ENCODE measurements around the gene REG4. TPM values are rescaled to one million over a fixed set of nuclear protein-coding genes. Genes with fewer than 3 reads are reported as not detected.
"Not testable (repeated sequence)": the region's sequence is repeated elsewhere in the genome, so short reads cannot be mapped to it uniquely, and the experiment has no call there.

REG4 gene
- total RNA-seq, 4 donors from 2014 or later: 27.2 to 559 (median 132) TPM

DNA sequence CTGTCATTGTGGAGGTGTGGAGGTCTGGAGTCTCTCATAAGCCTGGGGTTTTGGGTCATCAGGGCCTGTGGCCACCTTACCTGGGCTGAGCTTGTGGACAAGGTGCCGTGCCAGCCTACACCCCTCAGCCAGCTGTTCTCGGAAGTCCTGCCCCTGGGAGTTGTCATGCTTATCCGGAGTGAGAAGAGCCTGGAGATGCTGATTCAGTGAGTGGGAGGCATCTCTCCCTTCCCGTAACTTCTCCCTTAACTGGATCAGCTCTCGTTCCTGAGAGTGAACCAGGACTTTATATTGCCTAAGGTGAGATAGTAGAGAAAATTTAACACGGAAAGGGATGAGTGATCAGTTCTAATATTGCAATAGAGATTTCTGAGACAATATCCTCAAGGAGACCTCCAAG lies 30.0 kb upstream of the REG4 start:
- H3K9me3 ChIP-seq: no peaks in the 10 kb centered on the region
- no peak for DNase-seq
- no peak overlapping the region for H3K4me3 ChIP-seq
- no peaks in the 10 kb centered on the region for H3K4me1 ChIP-seq
- H3K27ac ChIP-seq: no peak overlapping the region
- no peaks in the 10 kb centered on the region for H3K27me3 ChIP-seq
- TF ChIP-seq, protein P1, sequence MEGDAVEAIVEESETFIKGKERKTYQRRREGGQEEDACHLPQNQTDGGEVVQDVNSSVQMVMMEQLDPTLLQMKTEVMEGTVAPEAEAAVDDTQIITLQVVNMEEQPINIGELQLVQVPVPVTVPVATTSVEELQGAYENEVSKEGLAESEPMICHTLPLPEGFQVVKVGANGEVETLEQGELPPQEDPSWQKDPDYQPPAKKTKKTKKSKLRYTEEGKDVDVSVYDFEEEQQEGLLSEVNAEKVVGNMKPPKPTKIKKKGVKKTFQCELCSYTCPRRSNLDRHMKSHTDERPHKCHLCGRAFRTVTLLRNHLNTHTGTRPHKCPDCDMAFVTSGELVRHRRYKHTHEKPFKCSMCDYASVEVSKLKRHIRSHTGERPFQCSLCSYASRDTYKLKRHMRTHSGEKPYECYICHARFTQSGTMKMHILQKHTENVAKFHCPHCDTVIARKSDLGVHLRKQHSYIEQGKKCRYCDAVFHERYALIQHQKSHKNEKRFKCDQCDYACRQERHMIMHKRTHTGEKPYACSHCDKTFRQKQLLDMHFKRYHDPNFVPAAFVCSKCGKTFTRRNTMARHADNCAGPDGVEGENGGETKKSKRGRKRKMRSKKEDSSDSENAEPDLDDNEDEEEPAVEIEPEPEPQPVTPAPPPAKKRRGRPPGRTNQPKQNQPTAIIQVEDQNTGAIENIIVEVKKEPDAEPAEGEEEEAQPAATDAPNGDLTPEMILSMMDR (IDR thresholded peaks at IDR 0.05): no peak
- TF ChIP-seq POLR2A (IDR thresholded peaks at IDR 0.05): no peak
- H3K36me3 ChIP-seq: no peaks in the 10 kb centered on the region

DNA sequence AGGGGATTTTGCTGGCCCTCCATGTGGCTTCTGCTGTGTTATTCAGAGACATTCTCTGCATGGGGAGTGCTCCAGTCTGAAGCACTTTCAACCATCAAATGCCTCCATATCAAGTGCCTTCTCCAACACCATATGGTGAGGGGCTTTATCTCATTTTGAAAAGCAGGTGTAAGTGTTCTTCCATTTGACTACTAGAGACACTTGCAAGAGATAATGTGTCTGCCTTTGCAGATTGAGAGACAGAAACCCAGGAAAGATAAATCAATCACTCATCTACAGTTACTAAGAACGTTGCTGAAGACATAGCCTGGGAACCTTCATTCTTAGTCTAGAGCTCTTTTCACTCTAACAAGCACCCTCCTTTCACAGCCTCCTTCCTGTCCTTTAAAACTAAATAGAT lies 29.5 kb upstream of the REG4 start:
- Histone ChIP-seq H3K4me3 (no peak overlapping the region), H3K27ac (no peak overlapping the region)
- TF ChIP-seq, protein P1 (IDR thresholded peaks at IDR 0.05): no peak
- TF ChIP-seq POLR2A (IDR thresholded peaks at IDR 0.05): no peak

DNA sequence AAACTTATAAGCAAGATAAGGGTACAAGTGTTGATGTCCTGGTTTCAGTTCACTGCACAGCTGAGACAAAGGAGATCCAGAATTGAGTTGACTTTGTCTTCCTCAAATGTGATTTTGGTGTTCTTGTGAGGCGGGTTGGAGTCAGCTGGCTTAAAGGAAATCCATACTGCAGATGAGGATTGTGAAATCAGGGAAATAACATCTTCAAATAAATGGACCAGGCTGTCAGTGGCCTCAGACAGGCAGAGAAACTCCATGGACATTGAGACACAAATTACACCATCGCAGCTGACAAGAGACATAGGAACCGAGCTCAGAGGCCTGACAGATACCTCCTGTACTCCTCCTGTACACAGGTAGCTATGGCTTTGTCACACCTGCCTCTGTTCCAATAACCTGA lies 27.0 kb upstream of the REG4 start:
- no peaks in the 10 kb centered on the region for H3K27me3 ChIP-seq
- H3K4me3 ChIP-seq: no peak overlapping the region
- no peak overlapping the region for H3K27ac ChIP-seq
- H3K9me3 ChIP-seq: no peaks in the 10 kb centered on the region
- TF ChIP-seq POLR2A (IDR thresholded peaks at IDR 0.05): no peak
- TF ChIP-seq, protein P1 (IDR thresholded peaks at IDR 0.05): no peak
- H3K36me3 ChIP-seq: no peaks in the 10 kb centered on the region
- DNase-seq: no peak
- no peaks in the 10 kb centered on the region for H3K4me1 ChIP-seq

More for the DNA sequence above, 29.5 kb upstream of the REG4 start:
- Histone ChIP-seq H3K36me3 (no peaks in the 10 kb centered on the region), H3K27me3 (no peaks in the 10 kb centered on the region), H3K9me3 (no peaks in the 10 kb centered on the region), H3K4me1 (no peaks in the 10 kb centered on the region)
- DNase-seq: no peak

DNA sequence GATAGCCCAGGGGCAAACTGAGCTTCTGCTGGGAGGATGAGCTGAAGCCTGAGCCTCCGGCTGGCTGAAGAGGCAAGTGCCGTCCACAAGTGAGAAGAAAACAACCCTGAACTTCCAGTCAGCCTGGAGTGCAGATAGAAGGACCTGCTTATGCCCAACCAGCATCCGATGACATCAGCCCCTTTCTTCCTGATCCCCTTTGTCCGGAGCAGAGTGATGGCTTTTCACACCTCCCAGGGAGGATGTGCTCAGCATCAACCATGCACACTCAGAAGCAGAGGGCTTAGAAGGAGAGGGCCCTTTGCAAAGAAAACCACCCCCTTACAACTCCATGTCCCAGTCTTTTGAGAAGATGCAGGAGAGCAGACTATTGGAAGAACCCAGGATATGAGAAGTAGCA lies 23.7 kb upstream of the REG4 start:
- H3K27me3 ChIP-seq: no peaks in the 10 kb centered on the region
- no peak for DNase-seq
- H3K4me1 ChIP-seq: no peaks in the 10 kb centered on the region
- TF ChIP-seq, protein P1 (IDR thresholded peaks at IDR 0.05): no peak
- no peak for TF ChIP-seq POLR2A (IDR thresholded peaks at IDR 0.05)
- H3K9me3 ChIP-seq: no peaks in the 10 kb centered on the region
- H3K36me3 ChIP-seq: no peaks in the 10 kb centered on the region
- H3K4me3 ChIP-seq: no peak overlapping the region
- no peak overlapping the region for H3K27ac ChIP-seq

DNA sequence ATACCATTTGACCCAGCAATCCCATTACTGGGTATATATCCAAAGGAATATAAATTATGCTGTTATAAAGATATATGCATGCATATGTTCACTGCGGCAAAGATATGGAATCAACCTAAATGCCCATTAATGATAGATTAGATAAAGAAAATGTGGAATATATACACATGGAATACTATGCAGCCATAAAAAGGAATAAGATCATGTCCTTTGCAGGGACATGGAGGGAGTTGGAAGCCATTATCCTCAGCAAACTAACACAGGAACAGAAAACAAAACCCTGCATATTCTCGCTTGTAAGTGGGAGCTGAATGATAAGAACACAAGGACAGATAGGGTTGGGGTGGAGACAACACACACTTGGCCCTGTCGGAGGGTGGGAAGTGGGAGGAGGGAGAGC lies 19.8 kb upstream of the REG4 start:
- TF ChIP-seq, protein P1 (IDR thresholded peaks at IDR 0.05): no peak
- no peak for TF ChIP-seq POLR2A (IDR thresholded peaks at IDR 0.05)
- Histone ChIP-seq H3K4me3 (no peak overlapping the region), H3K27me3 (no peaks in the 10 kb centered on the region), H3K27ac (no peak overlapping the region), H3K4me1 (no peaks in the 10 kb centered on the region), H3K36me3 (no peaks in the 10 kb centered on the region), H3K9me3 (no peaks in the 10 kb centered on the region)
- DNase-seq: no peak

DNA sequence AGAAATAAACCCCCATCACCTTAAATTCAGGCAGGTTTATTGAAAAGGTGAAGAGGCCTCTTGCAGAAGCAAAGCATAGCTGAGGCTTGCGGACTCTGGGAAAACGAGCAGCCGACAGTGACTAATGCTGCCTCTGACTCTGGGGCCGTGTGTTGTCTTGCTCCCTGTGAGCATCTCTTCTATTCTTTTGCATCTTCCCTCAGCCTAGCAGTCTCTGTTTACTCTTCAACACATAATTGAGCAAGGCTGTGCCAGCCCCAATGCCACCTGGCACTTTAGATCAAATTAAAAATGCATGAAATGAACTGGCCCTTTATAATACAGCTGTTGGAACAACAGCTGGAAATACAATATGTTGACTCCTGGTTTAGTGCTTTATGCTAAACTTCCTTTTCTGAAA lies 18.4 kb upstream of the REG4 start:
- Histone ChIP-seq H3K36me3 (no peaks in the 10 kb centered on the region), H3K27ac (no peak overlapping the region), H3K4me3 (peak overlapping the region in 1 of 4 donors; percentile 8), H3K27me3 (no peaks in the 10 kb centered on the region), H3K9me3 (no peaks in the 10 kb centered on the region), H3K4me1 (no peaks in the 10 kb centered on the region)
- DNase-seq: no peak
- no peak for TF ChIP-seq POLR2A (IDR thresholded peaks at IDR 0.05)
- TF ChIP-seq, protein P1 (IDR thresholded peaks at IDR 0.05): no peak

DNA sequence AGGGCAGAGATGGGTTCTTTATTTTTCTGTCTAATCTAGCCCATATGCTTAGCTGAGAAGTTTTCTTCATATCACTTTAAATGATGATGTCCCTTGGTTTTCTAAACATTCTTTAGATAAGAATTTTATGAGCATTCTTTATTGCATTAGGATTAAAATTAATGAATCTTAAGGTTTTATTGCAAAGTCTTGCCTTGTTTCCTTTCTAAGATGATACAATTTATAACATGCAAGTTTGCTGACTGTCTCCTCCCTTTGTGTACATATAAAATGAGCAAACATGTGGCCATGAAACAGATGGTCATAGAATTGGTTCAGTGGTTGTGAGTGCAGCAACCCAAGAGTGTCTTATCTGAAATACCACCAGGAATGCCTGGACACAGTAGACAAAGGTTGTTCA lies 17.7 kb upstream of the REG4 start:
- not testable (repeated sequence) for DNase-seq, H3K27me3 ChIP-seq, H3K9me3 ChIP-seq, H3K4me1 ChIP-seq, H3K36me3 ChIP-seq, H3K4me3 ChIP-seq, H3K27ac ChIP-seq
